Ascending aorta (tissue), 2 donors: ENCODE results near the gene CUL1. TPM values are rescaled to one million over a fixed set of nuclear protein-coding genes. Genes with fewer than 3 reads are reported as not detected.

Experiments
- DNase-seq, 2 donors: peaks; one replicate each; pipeline ENCODE4 v3.0.0-alpha.2; 2019; ENCODE audit warnings: low spot score in 2 of 2
- H3K27ac ChIP-seq, 2 donors: fragments of 200-600 bp; sonication (generic); one replicate each; pipeline ENCODE4 v1.5.1; 2016 to 2017; ENCODE audit warnings: mild to moderate bottlenecking in 1 of 2
- H3K27me3 ChIP-seq: fragments of 200-600 bp; sonication (generic); one replicate; pipeline ENCODE4 v1.5.1; 2017
- H3K36me3 ChIP-seq, 2 donors: fragments of 200-600 bp; sonication (generic); one replicate each; pipeline ENCODE4 v1.5.1; 2016
- H3K4me1 ChIP-seq, 2 donors: fragments of 200-600 bp; sonication (generic); one replicate each; pipeline ENCODE4 v1.5.1; 2016 to 2017; ENCODE audit warnings: mild to moderate bottlenecking in 1 of 2
- H3K4me3 ChIP-seq, 2 donors: fragments of 200-600 bp; sonication (generic); one replicate each; pipeline ENCODE4 v1.5.1; 2016 to 2017; ENCODE audit warnings: mild to moderate bottlenecking in 1 of 2
- H3K9me3 ChIP-seq, 2 donors: fragments of 200-600 bp; sonication (generic); one replicate each; pipeline ENCODE4 v1.5.1; 2016
- intact Hi-C: fragments of 100-400 bp; cut with DNase I; formaldehyde crosslinking; loops from one replicate; pipeline ENCODE4 v1.15.1; 2023
- total RNA-seq: library from RNA; depleted of rRNA; stranded (reverse); fragments of >200 nt; gene quantifications from one replicate; pipeline ENCODE4 v1.1.0, GENCODE V29; 2016
- TF ChIP-seq, protein P1 (sequence below), 3 experiments: fragments of 200-600 bp in 2 of 3; fragments of 450-650 bp in 1 of 3; sonication (generic) in 2 of 3; IDR thresholded peaks; one replicate each; pipeline ENCODE4 v1.5.1; 2016 to 2019; ENCODE audit warnings: antibody characterized with exemption in 3 of 3, mild to moderate bottlenecking in 1 of 3, moderate library complexity in 1 of 3

The CUL1 gene
- total RNA-seq, 1 donor from 2014 or later = 16.3 TPM

DNA sequence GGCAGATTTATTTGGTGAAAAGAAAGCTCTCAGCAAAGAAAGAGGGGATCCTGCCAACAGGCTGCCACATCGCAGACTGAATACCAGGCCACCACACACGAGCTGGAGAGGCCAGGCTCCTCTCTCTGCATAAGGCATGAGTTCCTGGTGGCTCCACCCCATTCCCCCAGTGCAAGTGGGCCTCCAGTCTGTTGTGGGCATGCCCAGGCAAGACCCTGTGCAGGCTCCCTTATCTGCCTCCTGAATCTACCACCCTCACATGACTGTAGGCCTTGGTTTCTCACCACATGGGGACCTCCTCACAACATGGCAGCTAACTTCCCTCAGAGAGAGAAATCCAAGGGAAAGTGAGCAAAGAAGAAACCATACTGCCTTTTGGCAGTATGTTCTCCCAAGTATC, 26.7 kb upstream of the CUL1 start:
- H3K9me3 ChIP-seq = no peaks in the 10 kb centered on the region
- no peak overlapping the region for H3K4me3 ChIP-seq
- no peak for DNase-seq
- no peak overlapping the region for H3K27ac ChIP-seq
- TF ChIP-seq, protein P1, sequence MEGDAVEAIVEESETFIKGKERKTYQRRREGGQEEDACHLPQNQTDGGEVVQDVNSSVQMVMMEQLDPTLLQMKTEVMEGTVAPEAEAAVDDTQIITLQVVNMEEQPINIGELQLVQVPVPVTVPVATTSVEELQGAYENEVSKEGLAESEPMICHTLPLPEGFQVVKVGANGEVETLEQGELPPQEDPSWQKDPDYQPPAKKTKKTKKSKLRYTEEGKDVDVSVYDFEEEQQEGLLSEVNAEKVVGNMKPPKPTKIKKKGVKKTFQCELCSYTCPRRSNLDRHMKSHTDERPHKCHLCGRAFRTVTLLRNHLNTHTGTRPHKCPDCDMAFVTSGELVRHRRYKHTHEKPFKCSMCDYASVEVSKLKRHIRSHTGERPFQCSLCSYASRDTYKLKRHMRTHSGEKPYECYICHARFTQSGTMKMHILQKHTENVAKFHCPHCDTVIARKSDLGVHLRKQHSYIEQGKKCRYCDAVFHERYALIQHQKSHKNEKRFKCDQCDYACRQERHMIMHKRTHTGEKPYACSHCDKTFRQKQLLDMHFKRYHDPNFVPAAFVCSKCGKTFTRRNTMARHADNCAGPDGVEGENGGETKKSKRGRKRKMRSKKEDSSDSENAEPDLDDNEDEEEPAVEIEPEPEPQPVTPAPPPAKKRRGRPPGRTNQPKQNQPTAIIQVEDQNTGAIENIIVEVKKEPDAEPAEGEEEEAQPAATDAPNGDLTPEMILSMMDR (IDR thresholded peaks at IDR 0.05) = no peak
- intact Hi-C loops = no loop called here
- H3K4me1 ChIP-seq = no peaks in the 10 kb centered on the region
- H3K36me3 ChIP-seq = no peaks in the 10 kb centered on the region
- no peaks in the 10 kb centered on the region for H3K27me3 ChIP-seq

DNA sequence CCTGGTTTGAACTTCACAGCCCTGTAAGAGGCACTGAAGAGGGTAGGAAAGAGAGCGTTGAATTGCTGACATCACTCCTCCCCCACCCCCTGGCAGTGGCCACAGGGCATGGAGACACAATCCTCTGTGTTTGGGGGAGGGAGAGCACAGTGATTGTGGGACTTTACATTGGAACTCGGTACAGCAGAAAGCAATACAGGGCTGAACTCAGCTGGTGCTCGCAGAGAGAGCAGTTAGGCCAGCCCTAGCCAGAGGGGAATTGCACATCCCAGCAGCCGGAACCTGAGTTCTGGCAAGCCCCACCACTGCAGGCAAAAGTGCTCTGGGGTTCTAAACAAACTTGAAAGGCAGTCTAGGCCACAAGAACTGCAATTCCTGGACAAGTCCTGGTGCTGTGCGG, 24.0 kb upstream of the CUL1 start:
- H3K4me3 ChIP-seq = no peak overlapping the region

DNA sequence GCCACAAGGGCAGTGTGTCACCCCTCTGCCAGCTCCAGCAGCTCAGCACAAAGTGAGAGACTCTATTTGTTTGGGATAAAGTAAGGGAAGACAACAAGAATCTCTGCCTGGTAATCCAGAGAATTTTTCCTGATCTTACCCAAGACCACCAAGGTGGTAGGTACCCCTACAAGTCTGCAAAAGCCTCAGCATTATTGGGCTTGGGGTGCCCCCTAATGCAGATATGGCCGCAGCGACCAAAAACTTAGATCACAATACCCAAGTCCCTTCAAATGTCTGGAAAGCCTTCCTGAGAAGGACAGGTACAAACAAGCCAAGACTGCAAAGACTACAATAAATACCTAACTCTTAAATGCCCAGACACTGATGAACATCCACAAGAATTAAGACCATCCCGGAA, 22.4 kb upstream of the CUL1 start:
- H3K36me3 ChIP-seq = no peaks in the 10 kb centered on the region
- TF ChIP-seq, protein P1 (IDR thresholded peaks at IDR 0.05) = no peak
- H3K27ac ChIP-seq = no peak overlapping the region
- no peaks in the 10 kb centered on the region for H3K4me1 ChIP-seq
- DNase-seq = no peak
- intact Hi-C loops = no loop called here
- H3K9me3 ChIP-seq = no peaks in the 10 kb centered on the region
- H3K27me3 ChIP-seq = no peaks in the 10 kb centered on the region
- no peak overlapping the region for H3K4me3 ChIP-seq

More for the DNA sequence above, 24.0 kb upstream of the CUL1 start:
- Histone ChIP-seq H3K27ac (no peak overlapping the region), H3K36me3 (no peaks in the 10 kb centered on the region), H3K27me3 (no peaks in the 10 kb centered on the region), H3K4me1 (no peaks in the 10 kb centered on the region), H3K9me3 (no peaks in the 10 kb centered on the region)
- no peak for DNase-seq
- intact Hi-C loops = no loop called here
- TF ChIP-seq, protein P1 (IDR thresholded peaks at IDR 0.05) = no peak

DNA sequence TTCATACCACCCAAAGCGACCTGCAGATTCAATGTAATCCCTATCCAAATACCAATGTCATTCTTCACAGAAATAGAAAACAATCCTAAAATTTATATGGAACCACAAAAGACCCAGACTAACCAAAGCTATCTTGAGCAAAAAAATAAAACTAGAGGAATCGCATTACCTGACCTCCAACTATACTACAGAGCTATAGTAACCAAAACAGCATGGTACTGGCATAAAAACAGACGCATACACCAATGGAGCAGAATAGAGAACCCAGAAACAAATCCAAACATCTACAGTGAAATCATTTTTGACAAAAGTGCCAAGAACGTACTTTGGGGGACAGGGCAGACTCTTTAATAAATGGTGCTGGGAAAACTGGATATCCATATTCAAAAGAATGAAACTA, 16.9 kb upstream of the CUL1 start:
- TF ChIP-seq, protein P1 (IDR thresholded peaks at IDR 0.05) = no peak
- no peaks in the 10 kb centered on the region for H3K27me3 ChIP-seq
- no peak overlapping the region for H3K4me3 ChIP-seq
- DNase-seq = no peak
- intact Hi-C loops = no loop called here
- no peaks in the 10 kb centered on the region for H3K4me1 ChIP-seq
- H3K27ac ChIP-seq = no peak overlapping the region
- H3K36me3 ChIP-seq = no peaks in the 10 kb centered on the region
- no peaks in the 10 kb centered on the region for H3K9me3 ChIP-seq

DNA sequence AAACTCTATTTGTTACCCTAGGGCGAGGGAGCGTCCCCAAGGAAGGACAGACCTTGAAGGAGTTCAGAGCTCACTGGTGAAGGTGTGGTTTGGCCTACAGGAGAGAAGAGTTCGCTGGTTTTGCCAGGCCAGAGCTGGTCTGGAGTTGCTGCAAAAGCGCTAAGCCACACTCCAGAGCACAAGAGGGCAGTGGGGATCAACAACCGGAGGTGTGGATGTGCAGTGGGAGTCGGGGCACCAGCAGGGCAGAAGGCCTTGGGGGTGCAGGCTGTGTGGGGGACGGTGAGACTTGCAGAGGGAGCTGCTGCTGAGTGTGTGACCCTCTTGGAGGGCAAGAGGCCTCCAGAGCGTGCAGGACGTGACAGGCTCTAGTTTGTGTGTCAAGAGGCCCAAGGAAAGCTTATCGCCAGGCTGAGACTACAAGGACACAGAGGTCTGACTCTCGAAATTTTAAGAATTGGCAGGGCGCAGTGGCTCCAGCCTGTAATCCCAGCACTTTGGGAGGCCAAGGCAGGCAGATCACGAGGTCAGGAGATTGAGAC, 14.3 kb upstream of the CUL1 start:
- Histone ChIP-seq H3K27me3 (no peaks in the 10 kb centered on the region), H3K27ac (no peak overlapping the region), H3K4me1 (peaks cover 2 to 7% of the 10 kb centered on the region in 2 donors), H3K36me3 (no peaks in the 10 kb centered on the region), H3K9me3 (no peaks in the 10 kb centered on the region), H3K4me3 (no peak overlapping the region)
- TF ChIP-seq, protein P1 (IDR thresholded peaks at IDR 0.05) = no peak
- intact Hi-C loops = no loop called here
- no peak for DNase-seq
